Ishikawa (cell line): ENCODE results near the gene WSB2.

Source experiments
- CEBPB ChIP-seq: IDR thresholded peaks from 2 replicates; pipeline ENCODE4 v1.6.1; 2012
- CREB1 ChIP-seq: IDR thresholded peaks from 2 replicates; pipeline ENCODE4 v1.6.1; 2012; ENCODE audit warnings: low read depth
- EGR1 ChIP-seq: IDR thresholded peaks from 2 replicates; pipeline ENCODE4 v1.6.1; 2012
- EP300 ChIP-seq: IDR thresholded peaks from 2 replicates; pipeline ENCODE4 v1.6.1; 2012; ENCODE audit warnings: borderline replicate concordance
- FOXM1 ChIP-seq: IDR thresholded peaks from 2 replicates; pipeline ENCODE4 v1.6.1; 2012; ENCODE audit warnings: low read depth, borderline replicate concordance
- MAX ChIP-seq: IDR thresholded peaks from 2 replicates; pipeline ENCODE4 v1.6.1; 2012
- NFIC ChIP-seq: IDR thresholded peaks from 2 replicates; pipeline ENCODE4 v1.6.1; 2012
- RAD21 ChIP-seq: IDR thresholded peaks from 2 replicates; pipeline ENCODE4 v1.6.1; 2012; ENCODE audit warnings: low read depth
- REST ChIP-seq: IDR thresholded peaks from 2 replicates; pipeline ENCODE4 v1.6.1; 2012; ENCODE audit warnings: low read depth, mild to moderate bottlenecking
- TAF1 ChIP-seq: IDR thresholded peaks from 2 replicates; pipeline ENCODE4 v1.6.1; 2012; ENCODE audit warnings: low read depth, mild to moderate bottlenecking
- TCF12 ChIP-seq: IDR thresholded peaks from 2 replicates; pipeline ENCODE4 v1.6.1; 2012; ENCODE audit warnings: low read depth
- TEAD4 ChIP-seq: IDR thresholded peaks from 2 replicates; pipeline ENCODE4 v1.6.1; 2012
- USF1 ChIP-seq: IDR thresholded peaks from 2 replicates; pipeline ENCODE4 v1.6.1; 2012
- YY1 ChIP-seq: IDR thresholded peaks from 2 replicates; pipeline ENCODE4 v1.6.1; 2012; ENCODE audit warnings: low read depth
- ZBTB7A ChIP-seq: IDR thresholded peaks from 2 replicates; pipeline ENCODE4 v1.6.1; 2012; ENCODE audit warnings: low read depth

Gene WSB2

GRCh38 chr12:118015306-118015705 lies 45.7 kb downstream of the WSB2 start:
- TF ChIP-seq REST (no peak), FOXM1 (no peak), TCF12 (no peak), NFIC (no peak), EGR1 (no peak), USF1 (no peak), CREB1 (no peak), CEBPB (no peak), RAD21 (no peak), TAF1 (no peak), YY1 (no peak), EP300 (no peak)

GRCh38 chr12:118013283-118013682 lies 47.7 kb downstream of the WSB2 start:
- TF ChIP-seq ZBTB7A (no peak), RAD21 (no peak), TAF1 (no peak), TEAD4 (no peak), FOXM1 (no peak), CEBPB (no peak), MAX (no peak), EGR1 (no peak), NFIC (no peak)

- TF ChIP-seq CEBPB (no peak), MAX (no peak), TCF12 (no peak), YY1 (no peak), EGR1 (no peak), FOXM1 (no peak), EP300 (no peak), TAF1 (no peak), TEAD4 (no peak), CREB1 (no peak), REST (no peak), NFIC (no peak), ZBTB7A (no peak)
Measured at GRCh38 chr12:118011961-118012360, 49.0 kb downstream of the WSB2 start.

GRCh38 chr12:118011377-118011776 lies 49.6 kb downstream of the WSB2 start:
- TF ChIP-seq TAF1 (no peak), CREB1 (no peak), TCF12 (no peak), NFIC (no peak), YY1 (no peak), RAD21 (no peak), EGR1 (no peak), FOXM1 (no peak), TEAD4 (no peak), CEBPB (no peak), MAX (no peak), USF1 (no peak)

GRCh38 chr12:118010903-118011302 lies 50.1 kb downstream of the WSB2 start:
- TF ChIP-seq TEAD4 (no peak), RAD21 (no peak), REST (no peak), EP300 (no peak), ZBTB7A (no peak), FOXM1 (no peak), TAF1 (no peak), MAX (no peak), USF1 (no peak), EGR1 (no peak), CEBPB (no peak), CREB1 (no peak), NFIC (no peak), YY1 (no peak), TCF12 (no peak)
